ENCODE data around the gene MSH5.

Gene MSH5

DNA sequence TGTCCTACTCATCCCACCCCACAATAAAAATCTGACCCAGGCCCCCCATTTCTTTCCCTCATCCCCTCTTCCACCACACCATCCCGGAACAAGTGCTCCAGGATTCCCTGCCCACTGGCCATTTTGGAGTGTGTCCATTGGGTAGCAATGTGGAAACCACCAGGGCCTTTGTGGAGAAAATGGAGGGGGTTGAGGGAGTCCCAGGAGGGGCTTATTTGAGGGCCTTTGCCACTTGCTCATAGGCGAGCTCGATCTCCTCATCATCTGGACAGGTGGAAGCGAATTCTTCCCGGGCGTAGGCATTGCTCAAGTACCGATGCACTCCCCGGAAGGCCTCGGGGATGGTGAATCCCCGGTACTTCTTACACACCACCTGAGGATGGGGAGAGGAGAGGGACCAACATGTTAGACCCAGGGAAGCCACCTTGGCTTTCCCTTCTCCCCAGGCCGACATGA, 9.1 kb upstream of the MSH5 start:
- no peaks in the 10 kb centered on the region for H3K9me3 ChIP-seq
- no peaks in the 10 kb centered on the region; the same call in 1 of the 2 replicates for H3K4me1 ChIP-seq
- H3K4me3 ChIP-seq (ENCODE audit: low read depth, low read length): no peak overlapping the region
- TF ChIP-seq CTCF (IDR thresholded peaks at IDR 0.05; ENCODE audit: low read depth, low read length): no peak
- no peaks in the 10 kb centered on the region for H3K27me3 ChIP-seq
- DNase-seq: no peak
- H3K36me3 ChIP-seq: peaks cover 26% of the 10 kb centered on the region

DNA sequence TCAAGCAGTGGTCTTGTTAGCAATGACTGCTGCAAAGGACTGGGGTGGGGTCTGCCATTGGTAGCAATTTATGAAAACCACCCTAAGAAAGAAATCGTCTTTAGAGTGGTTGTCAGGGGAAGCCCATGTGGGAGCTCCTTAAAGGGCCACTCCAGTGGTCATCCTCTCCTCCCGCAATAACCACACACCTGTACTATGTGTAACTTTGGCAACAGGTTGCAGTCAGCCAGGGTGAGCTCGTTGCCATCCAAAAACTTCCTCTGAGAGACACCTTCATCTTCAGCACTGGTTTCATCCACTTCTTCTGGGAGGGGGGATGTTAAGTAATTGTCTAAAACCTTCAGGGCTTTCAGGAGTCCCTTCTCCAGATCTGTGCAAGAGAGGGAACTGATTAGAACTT, 7.8 kb upstream of the MSH5 start:
- H3K4me3 ChIP-seq (ENCODE audit: low read depth, low read length): no peak overlapping the region
- H3K36me3 ChIP-seq: peaks cover 26% of the 10 kb centered on the region
- no peaks in the 10 kb centered on the region for H3K27me3 ChIP-seq
- DNase-seq: no peak
- no peak for TF ChIP-seq CTCF (IDR thresholded peaks at IDR 0.05; ENCODE audit: low read depth, low read length)
- H3K4me1 ChIP-seq: no peaks in the 10 kb centered on the region; the same call in none of the 2 replicates
- no peaks in the 10 kb centered on the region for H3K9me3 ChIP-seq

DNA sequence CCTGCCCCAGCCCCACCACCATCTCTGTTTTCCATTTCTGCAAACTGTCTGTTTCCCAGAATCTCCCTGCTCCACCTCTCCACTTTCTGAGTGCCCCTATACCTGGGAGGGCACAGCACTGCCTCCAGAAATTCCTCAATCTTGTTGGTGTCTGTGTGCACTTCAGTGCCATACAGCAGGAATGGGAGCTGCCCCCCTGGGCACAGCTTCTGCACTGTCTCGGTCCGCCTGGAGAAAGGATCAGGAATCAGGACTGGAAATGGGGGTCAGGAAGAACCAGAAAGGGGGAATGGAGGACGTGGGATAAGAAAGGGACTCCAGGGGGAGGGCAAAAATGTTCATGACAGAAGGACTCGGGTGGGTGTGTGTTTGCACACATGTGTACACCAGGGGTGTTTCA, 6.1 kb upstream of the MSH5 start:
- DNase-seq: no peak
- Histone ChIP-seq H3K4me3 (ENCODE audit: low read depth, low read length) (no peak overlapping the region; the same call in 1 of the 2 replicates), H3K27me3 (no peaks in the 10 kb centered on the region), H3K4me1 (no peaks in the 10 kb centered on the region; the same call in none of the 2 replicates), H3K9me3 (no peaks in the 10 kb centered on the region), H3K36me3 (peaks cover 26% of the 10 kb centered on the region)
- TF ChIP-seq CTCF (IDR thresholded peaks at IDR 0.05; ENCODE audit: low read depth, low read length): no peak

- no peak for DNase-seq
- Histone ChIP-seq H3K9me3 (no peaks in the 10 kb centered on the region), H3K4me1 (no peaks in the 10 kb centered on the region; the same call in none of the 2 replicates), H3K36me3 (peaks cover 26% of the 10 kb centered on the region), H3K27me3 (no peaks in the 10 kb centered on the region), H3K4me3 (ENCODE audit: low read depth, low read length) (peak overlapping the region; percentile 99)
- no peak for TF ChIP-seq CTCF (IDR thresholded peaks at IDR 0.05; ENCODE audit: low read depth, low read length)
These were observed 5.5 kb upstream of the MSH5 start for GRCh38 chr6:31734247-31734820.

DNA sequence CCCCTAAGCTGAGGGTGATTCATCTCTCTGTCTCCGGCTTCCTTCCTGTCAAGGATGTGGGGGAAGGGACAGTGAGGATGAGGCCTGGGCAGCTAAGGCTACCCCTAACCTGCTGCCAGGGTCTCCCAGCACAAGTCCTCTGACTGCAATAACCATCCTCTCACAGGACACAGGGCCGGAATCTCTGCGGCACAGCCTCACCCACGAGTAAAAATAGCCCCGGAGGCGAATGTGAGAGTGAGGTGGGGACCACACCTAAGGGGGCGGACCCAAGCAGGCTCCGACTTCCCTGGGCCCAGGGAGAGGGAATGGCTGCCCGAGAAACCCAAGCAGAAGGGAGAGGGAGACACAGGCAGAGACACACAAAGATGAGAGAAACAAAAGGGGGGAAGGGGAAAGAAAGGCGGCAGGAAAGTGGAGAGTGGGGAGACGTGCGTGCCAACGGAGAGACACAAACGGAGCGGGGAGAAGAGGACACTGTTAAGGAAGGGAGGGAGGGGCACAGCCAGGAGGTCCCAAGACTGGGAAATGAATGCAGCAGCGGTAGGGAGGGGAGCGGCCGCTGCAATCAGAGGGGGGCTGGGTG, 4.9 kb upstream of the MSH5 start:
- Histone ChIP-seq H3K27me3 (no peaks in the 10 kb centered on the region), H3K36me3 (peaks cover 26% of the 10 kb centered on the region), H3K4me1 (no peaks in the 10 kb centered on the region; the same call in none of the 2 replicates), H3K4me3 (ENCODE audit: low read depth, low read length) (peak overlapping the region; percentile 99), H3K9me3 (no peaks in the 10 kb centered on the region)
- peak; percentile 38 for DNase-seq
- TF ChIP-seq CTCF (IDR thresholded peaks at IDR 0.05; ENCODE audit: low read depth, low read length): no peak

All from BE2C (cell line).